GM19043 (cell line): Measurements from ENCODE around the gene P3H4.

Experiments
- ATAC-seq: cut with Tn5 transposase; IDR thresholded peaks from one replicate; pipeline ENCODE4 v1.9.1; 2021; ENCODE audit warnings: low read depth; ENCODE audit not compliant: unreplicated experiment

P3H4 gene

DNA sequence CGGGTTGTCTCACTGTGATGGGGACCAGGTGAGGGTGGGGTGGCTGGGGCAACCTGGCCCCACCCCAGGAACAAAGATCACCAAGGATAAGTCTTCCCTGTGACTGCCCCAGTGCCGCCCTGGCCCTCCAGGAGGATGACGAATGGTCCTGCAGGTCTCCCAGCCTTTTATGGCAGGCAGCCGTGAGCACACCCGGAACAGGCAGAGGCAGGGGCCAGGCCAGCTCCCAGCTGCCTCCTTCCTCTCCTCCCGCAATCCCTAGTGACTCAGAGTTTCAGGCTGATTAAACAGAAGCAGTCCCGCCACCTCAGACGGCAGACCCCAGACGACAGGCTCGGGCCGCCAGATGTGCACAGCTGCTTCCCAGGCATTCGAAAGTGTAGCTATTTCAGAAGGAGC, 38.6 kb downstream of the P3H4 start:
- ATAC-seq = no peak

DNA sequence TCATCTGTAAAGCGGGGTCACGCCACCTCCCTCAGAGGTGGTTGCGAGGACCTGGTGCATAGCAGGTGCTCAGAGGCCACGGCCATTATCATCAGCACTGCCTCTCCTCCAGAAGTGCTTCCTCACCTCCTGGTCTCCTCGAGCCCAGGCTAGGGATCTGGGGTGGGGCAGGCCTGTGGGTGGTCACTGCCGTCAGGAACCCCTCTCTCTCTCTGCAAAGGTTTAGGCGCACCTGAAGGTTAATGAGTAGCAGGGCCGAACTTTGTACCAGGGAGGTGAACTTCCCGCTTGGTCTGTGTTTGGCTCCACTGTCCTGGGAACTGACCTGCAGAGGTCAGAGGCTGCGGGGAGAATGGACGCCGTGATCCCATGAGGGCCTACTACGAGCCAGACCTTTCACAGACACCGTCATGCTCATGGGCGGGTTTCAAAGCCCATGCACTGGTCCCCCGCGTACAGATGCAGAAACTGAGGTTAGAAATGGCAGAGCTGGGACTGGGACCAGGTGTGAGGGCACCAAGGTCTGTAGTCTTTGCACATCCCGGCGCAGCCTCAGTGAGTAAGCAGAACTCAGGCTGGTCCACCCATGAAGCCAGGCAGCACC, 39.1 kb downstream of the P3H4 start:
- no peak for ATAC-seq

DNA sequence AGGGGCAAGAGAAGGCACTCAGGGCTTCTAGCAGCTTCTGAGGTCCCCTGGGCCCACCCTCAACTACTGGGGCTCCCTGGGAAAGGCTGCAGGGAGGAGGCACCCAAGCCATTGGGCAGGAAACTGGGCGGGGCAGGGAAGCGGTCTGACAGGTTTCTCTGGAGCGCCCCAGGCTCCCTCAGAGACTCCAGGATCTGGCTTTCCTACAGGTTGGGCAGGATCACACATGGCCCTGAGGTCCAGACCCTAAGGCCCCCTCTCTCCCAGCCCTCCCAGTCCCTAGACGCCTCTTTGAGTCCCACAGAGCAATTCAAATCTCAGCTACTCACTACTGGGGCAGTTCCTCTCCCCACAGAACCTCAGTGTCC, 39.5 kb downstream of the P3H4 start:
- no peak for ATAC-seq

DNA sequence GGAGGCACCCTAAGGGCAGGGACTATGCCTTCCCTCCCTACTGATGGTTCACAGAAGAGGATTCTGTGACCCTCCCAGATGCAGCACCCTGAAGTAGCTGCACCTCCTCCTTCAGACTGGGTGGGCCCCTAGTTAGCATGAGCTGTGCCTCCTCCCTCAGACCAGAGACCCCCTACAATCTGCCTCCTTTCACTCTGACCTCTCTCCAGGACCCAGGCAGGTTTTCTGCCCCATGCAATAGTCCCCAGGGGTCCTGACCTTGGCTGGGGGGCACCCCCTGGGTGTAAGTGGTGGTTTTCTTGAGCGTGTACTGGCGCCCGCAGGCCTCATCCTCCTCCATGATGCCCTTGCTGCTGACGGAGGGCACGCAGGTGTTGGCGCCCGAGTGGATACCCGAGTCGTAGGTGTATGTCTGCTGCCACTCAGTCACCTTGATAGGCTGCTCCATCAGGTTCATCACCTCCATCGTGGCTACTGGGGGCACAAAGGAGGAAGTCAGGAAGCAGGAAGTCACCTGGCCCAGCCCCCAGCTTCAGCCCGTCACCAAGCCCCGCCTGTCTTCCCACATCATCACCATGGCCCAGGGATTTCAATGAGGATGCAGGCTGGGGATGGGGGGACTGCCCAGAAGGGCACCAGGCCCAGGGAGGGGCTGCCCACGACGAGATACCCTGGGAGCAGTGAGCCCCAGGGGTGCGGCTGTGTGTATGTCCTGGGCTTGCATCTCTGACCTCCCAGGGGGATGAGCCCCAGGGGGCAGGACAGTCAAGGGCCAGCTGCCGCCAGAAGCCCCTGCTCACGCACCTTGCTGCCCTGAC, 40.2 kb downstream of the P3H4 start:
- ATAC-seq = no peak

DNA sequence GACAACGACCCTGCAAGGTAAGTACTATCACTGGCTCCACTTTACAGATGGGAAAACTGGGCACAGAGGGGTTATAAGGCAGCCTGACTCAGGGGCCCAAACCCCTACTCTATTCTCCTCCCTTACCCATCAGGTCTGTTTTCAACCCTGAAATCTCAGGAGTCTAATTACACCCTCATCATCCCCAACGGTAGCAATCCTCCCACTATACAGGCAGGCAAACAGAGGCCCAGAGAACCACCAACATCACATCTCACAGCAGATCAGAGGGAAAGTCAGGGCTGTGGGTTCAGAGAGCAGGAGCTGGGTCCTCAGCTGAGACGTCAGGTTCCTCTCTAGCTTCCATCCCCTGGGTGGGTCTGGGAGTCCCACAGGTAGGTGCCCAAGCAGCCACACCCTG, 41.8 kb downstream of the P3H4 start:
- no peak for ATAC-seq

DNA sequence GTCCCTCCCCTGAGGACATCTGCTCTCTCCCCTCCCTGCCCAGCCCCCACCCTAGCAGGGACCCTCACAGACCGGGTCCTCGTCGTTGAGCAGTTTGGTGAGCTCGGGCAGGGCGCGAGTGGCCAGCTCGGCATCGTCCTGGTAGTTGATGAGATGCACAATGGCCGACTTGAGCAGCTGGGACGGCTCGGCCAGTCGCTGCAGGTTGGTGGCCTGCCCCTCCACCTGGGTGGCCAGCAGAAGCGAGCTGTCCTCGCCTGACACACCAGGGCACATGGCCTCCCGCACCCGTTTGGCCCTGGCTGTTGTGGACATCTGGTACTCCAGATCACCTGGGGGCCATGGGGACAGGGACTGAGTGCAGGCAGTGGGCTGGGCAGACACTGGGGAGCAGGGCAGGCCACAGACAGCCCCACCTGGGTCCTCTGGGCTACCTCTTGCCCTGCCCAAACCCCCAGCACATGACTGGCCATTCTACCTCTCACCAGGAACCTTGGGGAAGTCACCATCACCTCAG, 42.3 kb downstream of the P3H4 start:
- no peak for ATAC-seq

DNA sequence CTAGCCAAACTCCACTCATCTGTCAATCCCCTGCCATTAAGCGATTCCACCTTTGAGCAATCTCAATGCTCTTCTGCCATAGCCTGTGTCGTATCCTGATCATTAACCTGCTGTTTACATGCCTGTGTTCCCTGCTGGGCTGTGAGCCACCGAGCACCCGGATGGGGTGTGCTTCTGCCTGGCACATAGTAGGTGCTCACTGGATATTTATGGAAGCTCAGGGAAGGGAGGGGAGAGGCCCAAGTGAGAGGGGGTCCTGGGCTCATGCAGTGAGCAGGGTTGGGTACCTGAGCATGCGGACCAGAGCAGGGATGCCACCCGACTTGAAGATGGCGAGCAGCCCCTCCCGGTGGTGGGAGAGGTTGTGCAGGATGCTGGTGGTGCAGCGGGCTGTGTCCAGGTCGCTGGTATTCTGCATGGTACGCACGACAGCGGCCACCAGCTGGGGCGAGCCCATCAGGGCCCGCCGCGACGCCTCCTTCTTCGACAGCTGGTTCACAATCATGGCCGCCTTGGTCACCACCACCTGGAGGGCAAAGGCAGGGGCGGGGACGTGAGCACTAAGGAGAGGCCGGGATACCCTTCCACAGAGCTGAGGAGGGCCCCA, 43.0 kb downstream of the P3H4 start:
- no peak for ATAC-seq

DNA sequence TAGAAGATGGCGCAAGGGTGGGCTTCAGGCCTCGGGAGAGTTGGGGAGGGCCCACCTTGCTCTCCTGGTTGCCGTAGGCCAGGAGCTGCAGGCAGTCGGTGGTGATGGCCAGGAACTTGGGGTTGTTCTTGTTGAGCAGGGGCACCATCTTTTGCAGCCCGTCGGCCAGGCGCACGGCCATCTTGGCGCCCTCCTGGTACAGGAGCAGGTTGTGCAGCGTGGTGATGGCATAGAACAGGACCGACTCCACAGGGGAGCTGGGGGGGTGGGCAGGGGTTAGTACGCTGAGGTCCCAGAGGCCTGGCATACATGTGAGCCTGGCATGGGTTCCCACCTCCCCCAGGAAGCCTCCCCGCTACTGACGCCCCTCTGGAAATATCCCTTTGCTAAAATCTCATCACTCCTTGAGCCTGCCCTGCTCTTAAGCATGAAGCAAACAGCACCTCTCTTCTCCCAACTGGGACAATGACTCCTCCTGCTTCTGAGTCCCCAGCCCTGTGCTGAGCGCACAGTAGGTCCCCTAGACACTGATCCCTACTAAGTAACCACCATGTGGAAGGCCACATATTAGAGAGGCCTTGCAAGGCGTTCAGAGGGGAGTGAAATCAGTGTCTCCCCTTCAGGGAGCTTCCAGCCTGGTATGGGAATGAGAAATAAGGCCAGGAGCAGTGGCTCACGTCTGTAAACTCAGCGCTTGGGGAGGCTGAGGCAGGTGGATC, 44.3 kb downstream of the P3H4 start:
- no peak for ATAC-seq

DNA sequence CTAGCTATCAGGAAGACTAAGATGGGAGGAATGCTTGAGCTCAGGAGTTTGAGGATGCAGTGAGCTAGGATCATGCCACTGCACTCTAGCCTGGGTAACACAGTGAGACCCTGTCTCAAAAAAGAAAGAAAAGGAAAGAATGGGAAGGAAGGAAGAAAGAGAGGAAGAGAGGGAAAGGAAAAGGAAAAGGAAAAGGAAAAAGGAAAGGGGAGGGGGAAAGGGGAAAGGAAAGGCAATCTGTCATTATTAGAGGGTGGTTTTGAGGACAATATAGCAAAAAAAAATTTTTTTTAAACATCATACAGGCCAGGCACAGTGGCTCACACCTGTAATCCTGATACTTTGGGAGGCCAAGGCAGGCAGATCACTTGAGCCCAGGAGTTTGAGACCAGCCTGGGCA, 45.6 kb downstream of the P3H4 start:
- ATAC-seq = no peak

DNA sequence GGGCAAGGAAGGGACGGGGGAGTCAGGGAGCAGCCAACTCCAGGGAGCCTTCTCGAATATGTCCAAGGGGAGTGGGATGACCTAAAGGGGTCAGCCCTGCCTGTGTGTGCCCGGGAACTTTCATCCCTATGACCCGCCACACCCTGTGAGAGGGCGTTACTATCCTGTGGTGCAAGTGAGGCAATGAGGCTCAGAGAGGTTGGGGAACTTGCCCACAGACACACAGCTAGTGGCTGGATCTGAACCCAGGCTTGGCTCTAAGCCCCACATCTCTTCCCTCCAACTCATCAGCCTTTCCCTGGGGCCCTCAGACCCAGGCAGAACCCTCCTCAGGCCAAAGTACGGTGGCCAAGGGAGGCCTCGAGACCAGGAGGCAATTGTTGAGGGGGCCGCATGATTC, 48.4 kb downstream of the P3H4 start:
- no peak for ATAC-seq

DNA sequence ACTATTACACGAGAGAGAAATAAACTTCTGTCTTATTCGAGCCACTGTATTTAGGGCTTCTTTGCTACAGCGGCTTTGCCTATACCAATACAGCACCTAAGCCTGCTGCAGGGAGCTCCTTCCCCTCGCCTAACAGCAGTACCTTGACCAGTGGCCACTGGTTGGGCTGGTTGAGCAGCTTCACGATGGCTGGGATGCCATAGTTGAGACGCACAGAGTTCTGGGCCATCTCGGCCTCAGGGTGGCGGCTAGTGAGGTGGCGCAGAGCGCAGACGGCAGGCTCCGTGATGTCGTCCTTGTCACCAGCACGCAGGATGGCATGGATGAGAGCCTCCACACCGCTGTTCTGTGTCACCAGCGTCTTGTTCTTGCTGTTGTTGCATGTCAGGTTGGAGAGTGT, 48.9 kb downstream of the P3H4 start:
- ATAC-seq = no peak

DNA sequence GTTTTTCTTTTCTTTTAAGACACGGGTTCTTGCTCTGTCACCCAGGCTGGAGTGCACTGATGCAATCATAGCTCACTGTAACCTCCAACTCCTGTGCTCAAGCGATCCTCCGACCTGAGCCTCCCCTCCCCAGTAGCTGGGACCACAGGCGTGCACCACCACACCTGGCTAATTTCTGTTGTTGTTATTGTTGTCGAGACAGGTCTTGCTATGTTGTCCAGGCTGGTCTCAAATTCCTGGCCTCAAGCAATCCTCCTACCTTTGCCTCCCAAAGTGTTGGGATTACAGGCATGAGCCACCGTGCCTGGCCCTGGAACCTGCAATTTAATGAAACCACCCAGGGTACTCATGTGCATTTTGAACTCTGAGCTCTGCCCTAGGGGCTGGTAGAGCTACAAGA, 49.4 kb downstream of the P3H4 start:
- no peak for ATAC-seq

DNA sequence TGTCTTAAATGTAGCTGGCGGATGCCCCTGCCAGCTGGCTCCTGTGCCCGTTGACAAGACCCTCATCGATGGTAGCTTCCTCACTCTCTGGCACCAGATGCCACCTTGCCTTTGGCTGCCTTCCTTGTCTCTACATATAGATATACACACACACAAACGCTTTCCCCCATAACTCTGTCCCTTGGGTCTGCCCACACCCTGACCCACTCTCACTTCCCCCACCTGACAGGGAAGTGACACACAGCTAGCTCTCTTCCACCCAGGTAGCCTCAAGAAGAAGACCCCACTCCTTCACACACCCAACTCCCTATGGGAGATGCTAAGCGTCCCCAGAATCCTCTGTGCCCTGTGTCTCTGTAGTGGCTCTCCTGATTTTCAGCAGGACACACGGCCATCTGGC, 50.9 kb downstream of the P3H4 start:
- no peak for ATAC-seq

DNA sequence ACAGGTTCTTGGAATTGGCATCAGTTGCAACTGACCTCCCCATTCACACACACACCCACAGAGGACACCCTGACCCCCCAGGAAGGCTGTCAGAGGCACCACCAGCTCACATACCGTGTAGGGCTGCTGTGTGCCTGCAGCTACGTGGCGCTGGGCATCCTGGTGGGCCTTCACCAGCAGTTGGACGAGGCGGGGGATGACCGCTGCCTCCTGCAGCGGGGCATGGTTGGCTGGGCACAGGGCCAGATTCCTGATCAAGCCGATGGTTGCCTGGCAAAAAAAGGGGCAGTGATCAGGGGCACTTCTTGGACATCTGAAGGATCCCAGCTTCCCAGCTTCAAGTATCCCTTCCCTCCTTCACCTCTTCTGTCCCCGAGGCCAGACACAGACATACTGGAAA, 53.1 kb downstream of the P3H4 start:
- no peak for ATAC-seq

DNA sequence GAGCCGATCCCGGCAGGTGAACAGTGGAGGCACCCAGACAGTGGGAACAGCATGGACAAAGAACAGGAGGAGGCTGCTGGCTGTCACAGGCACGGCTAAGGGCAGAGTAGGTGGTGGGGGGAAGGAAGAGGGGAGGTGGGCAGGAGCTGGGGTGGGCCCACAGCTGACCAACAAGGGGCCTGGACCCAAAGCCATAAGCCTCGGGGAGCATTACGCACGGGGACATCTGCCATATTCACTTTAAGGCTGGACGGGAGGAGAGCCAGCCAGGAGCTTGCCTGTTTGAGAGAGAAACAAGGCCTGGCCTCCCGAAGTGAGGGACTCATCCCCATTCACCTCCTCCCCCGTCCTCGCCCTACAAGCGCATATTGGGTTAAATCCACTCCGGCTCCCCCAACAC, 57.7 kb downstream of the P3H4 start:
- no peak for ATAC-seq
